Hematopoietic multipotent progenitor cell treated with erythropoietin and hydrocortisone succinate and interleukin-3 and kit ligand, for 15 days (in vitro differentiated cells): Measurements from ENCODE around the gene ARPP21.
"Not testable (repeated sequence)": the region's sequence is repeated elsewhere in the genome, so short reads cannot be mapped to it uniquely, and the experiment has no call there.

ENCODE experiments used
- DNase-seq: peaks from one replicate; pipeline ENCODE4 v3.0.0-alpha.2; 2015; ENCODE audit warnings: low spot score

The ARPP21 gene

DNA sequence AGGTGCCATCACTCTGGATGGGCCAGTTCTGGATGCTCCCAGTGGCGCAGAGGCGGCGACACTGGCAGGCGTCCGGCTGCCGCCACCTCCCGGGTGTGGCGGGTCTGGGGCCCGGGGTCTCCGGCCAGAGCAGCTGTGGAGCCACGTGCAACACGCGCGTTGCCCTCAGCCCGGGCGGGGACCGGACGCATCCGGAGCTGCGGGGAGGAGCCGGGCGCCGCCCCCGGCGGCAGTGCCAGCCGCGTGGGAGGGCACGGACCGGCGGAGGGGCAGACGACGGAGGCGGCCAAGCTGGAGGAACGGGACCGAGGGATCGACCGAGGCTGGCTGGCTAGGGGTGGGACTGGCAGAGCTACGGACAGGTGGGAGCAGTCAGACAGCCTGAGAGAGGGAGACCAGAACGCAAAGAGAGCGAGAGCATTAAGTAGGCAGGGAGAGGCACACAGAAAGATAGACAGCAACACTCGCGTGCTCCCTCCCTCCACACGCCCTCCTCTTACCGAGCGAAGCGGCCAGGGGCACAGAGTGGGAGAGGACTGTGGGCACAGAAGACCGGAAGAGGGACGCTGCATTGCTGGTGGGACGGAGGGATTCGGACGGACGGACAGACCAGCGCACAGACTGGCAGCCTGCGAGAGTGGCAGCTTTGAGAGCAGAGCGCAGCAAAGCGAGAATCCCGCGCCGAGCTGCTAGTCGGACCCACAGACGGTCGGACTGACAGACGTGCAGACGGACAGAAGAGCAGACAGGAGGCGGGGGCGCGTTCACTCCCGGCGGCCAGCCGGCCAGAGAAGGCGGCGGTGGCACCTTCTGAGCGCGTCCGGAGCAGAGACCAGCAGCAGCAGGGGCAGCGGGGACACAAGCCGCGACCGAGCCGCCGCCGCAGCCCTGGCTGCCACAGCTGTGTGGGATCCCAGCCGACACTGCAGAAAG lies at the start of gene ARPP21:
Gene ARPP21, plus strand, starts transcription at position 272 of the 933 bp plus-strand sequence. CDS start 42,227 bp downstream, outside the sequence.
- DNase-seq: no peak

DNA sequence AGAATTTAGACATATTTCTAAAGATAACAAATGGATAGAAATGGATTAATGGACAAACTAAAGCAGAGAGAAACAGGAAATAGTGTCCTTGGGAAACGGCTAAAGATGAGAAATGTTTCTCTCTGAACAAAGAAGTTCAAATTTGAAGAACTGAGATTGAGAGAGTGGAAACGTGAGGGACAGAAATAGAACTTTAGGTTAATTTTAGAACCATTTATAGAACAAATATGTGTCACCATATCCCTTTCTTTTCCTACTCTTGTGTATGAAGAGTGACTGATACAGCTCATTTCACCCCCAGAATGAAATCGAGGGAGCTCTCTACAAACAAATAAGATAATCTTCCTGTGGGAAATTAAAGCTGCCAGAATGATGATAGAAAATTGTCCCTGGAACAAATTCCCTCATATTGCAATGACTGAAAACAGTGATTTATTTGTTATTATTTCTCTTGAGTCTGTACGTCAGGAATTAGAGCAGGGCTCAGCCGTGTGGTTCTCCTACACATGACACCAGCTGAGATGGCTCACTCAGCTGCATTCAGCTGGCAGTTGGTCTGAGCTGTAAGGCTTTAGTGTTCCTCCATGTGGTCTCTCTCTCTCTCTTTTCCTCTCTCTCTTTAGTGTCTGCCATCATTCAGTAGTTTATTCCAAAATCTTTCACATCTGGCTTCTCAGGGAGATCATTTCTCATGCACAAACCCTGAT lies 46.6 kb upstream of the ARPP21 start:
- DNase-seq: no peak

DNA sequence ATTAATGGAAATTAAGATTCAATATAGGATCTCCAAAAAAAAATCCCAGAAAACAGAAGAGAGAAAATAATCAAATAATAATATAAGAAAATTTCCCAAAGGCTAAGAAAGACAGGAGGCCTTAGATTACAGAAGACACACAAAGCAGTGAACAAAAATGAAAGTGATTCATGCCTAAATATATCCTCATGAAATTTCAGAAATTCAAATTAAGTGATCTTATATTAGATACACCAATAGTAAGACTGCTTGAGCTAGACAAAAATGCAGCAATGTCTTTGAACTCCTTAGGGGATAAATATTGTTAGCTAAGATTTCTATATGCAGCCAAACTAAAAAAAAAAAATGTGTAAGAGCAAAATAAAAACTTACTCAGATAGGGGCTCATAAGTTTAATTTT lies 44.6 kb upstream of the ARPP21 start:
- DNase-seq: no peak

DNA sequence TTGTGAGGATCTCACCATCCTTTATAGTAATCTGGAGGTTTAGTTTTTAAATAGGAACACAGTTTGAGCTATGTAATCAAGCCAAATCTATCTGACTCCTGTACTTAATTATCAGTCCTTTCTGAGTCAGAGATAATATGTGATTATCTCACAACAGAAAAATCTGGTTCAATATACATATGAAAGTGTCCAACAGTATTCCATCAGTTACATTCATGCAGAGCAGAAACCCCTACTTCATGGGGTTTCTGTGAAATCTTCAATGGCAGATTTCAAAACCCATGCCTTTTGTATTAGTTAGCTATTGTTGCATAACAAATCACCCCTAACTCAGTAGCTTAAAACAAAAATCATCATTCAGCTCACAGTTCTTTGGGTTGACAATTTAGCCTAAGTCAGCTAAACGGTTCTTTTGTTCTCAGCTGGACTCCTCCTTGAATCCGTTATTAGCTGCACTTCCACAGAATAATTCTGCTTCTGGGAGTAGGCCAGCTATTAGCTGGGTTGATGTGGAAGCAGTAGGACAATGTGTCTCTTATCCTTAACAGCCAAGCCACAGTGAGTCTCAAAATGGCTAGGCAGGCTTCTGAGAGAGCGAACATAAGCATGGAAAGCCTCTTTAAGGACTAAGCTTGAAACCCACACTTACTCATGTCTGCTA lies 42.9 kb upstream of the ARPP21 start:
- DNase-seq: no peak

DNA sequence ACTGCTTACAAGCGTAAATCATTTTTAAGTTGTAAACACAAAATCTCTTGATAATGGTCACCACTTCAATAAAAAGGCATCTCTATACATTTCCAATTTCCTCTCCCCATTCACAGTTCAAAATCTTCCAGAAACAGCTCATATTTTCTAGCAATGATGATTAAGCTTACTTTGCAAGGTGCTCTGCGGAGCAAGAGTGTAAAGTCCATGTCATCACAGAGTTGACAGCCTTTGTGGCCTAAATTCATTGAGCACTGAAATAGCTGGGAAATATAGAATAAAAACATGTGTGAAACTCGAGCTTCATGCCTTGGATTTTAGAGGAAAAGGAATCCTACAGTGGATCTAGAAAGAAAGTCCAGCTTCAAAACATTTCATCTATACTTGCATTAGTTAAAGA lies 41.8 kb upstream of the ARPP21 start:
- no peak for DNase-seq

DNA sequence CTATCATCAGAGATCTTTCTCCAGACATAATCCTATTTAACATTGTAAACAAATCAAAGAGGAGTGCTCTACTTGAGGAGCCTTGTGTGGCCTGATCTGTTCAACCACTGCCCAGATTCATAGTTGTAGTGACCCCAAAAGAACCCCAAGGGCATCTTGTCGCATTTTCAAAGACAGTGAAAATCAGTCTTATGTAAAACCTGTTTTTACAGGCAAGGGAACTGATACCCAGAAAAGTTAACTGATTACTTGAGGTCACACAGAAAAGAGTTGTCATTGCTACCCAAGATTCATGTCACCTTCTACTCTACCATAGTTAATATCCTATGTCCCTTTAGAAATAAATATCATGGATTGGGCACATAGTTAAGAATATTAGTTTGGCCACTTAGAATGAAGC lies 40.5 kb upstream of the ARPP21 start:
- no peak for DNase-seq

DNA sequence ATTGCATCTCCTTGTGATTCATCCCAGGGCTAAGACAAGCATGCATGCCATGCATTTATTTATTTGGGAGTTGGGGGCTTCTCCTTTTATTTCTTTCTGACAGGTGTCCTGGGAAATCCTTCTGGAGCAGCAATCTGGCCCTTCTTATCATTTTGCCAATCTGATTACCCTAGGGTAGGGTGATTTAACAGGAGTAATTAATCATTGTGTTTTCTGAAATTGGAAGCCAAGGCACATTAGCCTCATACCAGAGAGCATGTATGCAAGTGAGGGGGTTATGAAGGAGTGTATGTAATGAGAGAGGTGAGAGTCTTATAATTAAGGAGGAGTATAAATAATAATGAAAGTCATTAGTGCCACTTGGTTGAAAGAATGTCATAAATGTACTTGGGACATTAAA lies 37.4 kb upstream of the ARPP21 start:
- DNase-seq: no peak

DNA sequence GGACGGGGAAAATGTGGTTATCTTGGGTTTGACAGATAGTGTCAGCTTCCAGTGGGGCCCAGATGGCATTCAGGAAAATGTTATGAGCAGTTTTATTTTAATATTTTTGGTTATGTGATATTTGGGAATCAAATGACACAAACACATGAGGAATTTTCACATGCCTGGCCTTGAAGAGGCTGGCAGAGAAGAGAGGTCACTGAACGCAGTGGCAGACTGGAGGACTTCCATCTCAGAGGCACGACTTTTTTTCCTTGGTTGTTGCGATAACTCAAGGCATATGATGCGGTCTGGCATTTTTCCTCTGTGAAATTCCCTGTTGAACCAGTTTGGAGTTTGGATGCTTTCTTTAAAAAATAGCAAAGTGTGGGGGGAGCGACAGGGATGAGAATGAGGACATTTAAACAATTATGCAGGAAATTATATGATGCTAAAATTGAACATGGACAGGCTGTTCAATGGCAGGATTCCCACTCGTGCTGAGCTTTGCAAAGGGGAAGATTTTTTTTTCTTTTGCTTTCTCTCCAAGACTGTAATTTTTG lies 36.9 kb upstream of the ARPP21 start:
- no peak for DNase-seq

DNA sequence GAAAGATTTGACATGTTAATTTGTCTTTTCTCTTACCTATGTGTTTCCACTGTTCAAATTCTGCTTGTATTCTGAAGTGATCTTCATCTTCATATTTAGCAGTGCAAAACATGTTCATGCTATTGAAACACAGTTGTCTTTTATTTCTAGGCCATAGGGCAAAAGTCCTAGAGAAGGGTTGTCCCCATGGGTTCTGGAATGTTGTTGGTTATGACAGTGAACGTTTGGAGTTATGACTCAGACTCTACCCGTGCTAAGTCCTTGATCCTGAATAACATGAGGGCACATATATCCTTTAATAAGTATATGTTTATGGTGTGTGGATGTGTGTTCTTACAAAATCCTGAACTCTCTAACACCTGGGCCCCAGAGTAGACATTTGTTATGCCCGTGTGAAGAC lies 23.0 kb upstream of the ARPP21 start:
- DNase-seq: no peak

DNA sequence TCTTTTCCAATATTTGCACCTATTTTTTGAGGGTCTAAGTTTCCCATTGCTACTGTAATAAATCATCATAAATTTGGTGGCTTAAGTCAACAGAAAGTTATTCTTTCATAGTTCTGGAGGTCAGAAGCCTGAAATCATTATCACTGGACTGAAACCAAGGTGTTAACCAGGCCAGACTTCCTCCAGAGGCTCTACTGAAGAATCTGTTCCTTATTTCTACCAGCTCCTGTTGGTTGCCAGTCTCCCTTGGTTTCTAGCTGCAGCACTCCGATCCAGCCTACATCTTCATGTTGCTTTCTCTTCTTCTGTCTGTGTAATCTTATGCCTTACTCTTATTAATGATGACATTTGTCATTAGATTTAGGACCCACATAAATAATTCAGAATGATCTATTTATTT lies 22.0 kb upstream of the ARPP21 start:
- no peak for DNase-seq

DNA sequence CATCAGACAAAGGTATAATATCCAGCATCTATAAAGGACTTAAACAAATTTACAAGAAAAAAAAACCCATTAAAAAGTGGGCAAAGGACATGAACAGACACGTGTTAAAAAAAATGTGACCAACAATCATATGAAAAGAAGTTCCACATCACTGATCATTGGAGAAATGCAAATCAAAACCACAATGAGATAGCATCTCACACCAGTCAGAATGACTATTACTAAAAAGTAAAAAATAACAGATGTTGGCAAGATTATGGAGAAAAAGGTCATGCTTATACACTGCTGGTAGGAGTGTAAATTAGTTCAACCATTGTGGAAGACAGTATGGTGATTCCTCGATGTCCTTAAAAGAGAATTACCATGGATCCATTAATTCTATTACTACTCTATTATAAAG lies 19.1 kb upstream of the ARPP21 start:
- DNase-seq: not testable (repeated sequence)

DNA sequence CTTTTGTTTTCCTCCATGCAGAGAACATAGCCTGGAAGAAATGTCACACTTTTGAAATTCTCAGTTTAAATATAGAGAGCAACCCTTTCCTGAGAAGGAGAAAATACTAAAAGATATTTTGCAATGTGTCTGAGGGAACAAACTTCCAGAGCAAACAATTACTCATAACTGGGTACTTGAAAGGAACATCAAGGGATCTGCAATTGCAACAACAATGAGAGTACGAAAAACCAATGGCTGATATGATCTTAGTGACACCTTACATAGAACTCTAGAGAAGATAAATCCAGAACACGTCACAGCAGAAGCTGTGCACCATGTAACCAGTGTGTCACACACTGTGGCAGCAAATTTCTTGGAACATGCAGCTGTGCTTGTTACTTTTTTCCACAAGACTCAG lies 14.6 kb upstream of the ARPP21 start:
- no peak for DNase-seq

DNA sequence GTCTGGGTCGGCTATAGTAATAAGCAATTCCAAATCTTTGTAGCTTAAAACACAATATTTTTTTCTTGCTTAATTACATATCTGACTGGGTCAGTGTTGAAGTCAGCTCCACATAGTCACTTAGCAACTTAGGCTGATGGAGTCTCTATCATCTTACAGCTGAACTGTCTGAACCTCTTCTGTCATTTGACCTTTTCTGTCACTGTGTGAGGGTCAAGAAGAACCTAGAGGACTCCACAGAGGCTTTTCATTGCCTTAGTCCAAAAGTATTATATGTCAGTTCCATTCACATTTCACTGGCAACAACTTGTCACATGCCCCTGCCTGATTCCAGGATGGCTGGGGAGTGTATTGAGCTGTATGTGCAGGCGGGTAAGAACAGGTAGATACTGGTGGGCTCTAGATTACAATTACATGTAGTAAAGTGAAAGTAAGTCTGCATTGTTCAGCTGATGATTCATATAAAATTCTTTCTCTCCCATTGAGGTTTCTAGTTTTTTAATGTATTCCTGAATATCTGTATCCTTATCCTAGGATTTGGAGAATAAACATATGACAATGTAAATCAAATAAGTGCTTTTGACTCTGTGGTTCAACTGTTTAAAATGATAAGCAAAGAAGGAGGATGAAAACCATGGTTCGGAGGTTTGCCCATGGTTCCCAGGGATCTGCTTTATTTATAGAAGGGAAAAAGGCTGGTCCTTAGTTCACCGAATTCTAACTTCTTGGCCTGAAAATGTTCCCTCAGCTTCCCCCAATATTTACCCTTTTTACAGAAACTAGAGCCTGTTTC lies 5.8 kb upstream of the ARPP21 start:
- no peak for DNase-seq

DNA sequence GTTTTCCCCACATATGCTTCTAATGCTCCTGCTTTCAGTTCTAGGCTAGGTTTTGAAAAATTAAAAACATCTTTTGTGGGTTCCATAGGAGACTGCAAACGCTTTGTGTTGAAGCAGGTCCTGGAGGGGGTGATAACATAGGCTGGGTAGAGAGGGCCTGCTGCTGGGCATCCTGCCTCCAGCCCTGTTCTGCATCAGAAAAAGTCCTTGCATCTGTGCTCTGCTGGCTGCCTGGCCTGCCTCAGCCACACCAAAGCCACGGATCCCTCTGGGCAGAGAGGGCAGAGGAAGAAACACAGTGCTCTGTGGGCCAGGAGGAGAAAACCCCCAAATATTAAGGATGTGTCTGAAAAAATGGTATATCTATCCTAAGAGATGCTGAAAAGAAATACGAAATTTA lies 3.9 kb upstream of the ARPP21 start:
- no peak for DNase-seq

DNA sequence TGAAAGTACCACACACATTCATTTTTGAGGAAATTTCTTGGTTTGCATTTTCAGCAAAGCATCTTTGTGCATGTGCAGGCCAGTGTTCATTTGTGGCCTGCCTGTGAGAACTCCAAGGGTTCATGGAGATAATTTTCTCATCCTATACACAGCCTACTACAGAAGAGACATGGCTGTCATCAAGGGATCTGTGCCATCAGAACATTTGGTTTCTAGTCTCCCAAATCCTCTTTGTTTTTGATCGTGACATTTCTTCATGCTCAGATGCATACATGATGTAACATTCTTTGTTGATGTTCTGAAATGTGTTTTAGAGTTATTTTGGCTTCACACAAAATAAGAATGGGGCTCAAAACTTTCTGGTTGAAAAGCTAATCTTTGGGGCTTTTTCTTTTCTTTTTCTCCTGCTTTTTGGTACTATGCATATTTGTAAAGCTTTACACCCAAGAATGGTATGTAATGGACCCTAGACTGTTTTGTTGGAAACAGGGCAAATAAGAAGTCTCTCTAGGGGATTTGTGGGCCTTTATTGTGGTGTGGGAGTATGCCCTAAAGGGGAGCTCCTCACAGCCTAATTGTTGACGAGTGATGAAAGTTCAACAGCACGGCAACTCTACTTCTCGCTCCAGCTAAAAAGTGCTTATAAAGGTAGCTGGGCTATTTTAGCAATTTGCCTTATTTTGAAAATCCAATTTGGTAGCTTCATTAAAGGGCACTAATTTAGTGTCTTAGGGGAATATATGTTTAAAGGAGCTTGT lies 3.2 kb upstream of the ARPP21 start:
- DNase-seq: no peak

DNA sequence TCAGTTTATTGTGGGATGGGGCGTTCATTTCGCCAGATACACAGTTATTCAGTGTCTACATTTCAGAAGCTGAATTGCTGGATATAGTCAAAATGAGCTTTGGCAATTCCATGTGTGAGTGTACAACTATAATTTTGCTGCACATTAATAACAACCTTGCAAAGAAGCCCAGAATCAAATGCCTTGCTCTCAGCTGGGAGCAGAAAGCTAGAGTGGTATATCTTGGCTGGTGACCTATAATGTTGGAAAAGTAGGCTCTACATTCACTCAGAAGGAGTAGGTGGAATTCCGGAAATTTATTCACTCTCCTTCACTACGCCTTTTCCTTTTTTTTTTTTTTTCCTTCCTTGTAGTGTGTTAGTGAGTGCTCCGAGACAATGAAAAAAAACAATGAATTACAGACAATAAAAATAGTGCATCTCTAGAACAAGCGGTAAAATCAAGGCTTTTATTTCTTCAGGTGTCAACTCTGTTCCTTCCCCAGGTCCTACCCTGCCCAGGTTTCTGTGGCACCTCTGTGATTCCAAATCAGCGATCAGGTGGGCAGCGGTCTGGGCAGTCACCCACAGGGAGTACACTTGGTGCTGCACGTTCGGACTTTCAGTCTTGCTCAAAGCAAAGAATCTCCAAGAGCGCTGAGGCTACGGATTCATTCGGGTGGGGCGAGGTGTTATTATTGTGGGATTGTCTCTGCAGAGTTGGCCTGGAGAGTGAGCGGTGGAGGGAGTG lies 910 bp upstream of the ARPP21 start:
- DNase-seq: no peak

DNA sequence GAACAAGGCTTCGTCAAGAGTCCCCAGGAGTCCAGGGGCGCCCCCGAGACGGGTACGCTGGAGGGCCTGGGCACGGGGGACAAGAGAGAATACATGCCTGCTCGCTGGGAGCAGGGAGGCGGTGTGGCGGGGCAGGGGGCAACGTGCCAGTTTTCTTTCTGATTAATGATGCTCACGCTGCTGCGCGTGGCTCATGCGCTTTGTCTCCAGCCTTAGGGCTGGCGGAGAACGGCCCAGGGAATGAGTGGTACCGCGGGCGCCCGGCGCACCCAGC lies 408 bp upstream of the ARPP21 start:
- DNase-seq: no peak

DNA sequence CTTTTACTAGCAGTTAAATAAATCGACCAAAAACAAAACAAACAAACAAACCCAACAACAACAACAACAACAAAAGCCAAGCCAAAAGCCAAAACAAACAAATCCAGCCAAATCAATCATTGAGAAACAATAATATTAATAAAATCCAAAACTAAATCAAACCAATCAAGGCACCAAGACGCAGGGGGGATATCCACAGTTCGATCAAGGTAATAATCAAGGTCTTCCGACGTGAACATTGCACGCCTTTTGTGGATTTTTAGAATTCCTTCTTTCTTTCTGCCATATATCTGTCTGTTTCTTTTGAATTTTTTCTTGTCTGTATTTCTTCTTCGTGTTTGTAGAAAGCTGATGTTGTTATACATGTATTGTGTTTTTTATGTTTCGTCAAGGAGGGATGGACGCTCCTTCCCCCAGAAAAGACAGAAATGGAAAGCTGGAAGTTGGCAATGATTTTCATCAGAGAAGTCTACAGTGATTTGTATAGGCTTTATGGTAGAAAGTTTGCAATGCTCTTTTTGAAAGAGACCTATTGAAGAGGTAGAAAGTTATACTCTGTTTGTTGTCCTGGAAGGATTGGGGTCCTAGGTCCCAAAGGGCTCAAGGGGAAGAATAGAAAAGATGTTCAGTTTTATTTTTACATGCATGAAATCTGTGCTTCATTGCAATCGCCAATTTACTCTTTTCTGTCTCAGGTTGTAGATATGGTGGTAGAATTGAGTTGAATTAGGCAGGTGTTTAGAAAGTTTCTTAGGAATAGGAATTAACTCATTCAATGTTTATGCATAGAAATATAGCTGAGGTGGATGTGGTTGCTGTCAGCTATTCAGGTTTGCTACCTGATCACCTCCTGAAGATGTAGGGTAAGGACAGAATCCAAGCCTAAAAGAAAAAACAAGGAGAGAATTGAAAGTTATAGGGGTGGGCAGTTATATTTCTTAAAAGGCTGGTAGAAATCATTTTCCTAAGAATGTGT lies 1.2 kb downstream of the ARPP21 start:
- no peak for DNase-seq

DNA sequence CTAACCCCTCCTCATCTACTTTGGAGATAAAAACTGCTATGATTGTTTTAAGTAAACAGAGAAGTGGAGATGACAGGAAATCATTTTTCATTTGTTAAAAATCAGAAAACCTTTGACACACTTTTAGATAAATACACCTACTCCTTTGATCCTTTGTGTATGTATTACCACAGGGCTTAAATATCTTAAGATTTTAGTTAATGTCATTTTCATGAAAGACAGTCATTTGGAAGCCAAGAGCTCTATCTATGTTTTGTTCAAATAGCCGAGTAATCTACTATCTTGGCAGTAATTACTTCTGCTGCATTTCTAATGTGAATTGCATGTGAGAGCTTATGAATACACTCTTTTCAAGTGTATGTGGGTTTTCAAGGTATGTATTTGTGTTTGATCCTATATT lies 2.0 kb downstream of the ARPP21 start:
- no peak for DNase-seq
